ENCODE data around the gene UQCR11.

The UQCR11 gene

DNA sequence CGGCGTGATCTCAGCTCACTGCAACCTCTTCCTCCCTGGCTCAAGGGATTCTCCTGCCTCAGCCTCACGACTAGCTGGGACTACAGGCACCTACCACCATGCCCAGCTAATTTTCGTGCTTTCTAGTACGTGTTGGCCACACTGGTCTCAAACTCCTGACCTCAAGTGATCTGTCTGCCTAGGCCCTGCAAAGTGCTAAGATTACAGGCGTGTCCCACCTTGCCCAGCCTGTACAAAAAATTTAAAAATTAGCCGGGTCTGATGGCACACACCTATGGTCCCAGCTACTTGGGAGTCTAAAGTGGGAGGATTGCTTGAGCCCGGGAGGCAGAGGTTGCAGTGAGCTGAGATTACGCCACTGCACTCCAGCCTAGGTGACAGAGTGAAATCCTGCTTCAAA lies 32.5 kb downstream of the UQCR11 start:
- peak overlapping the region; percentile 33; the same call in 1 of the 2 replicates for H3K27ac ChIP-seq

DNA sequence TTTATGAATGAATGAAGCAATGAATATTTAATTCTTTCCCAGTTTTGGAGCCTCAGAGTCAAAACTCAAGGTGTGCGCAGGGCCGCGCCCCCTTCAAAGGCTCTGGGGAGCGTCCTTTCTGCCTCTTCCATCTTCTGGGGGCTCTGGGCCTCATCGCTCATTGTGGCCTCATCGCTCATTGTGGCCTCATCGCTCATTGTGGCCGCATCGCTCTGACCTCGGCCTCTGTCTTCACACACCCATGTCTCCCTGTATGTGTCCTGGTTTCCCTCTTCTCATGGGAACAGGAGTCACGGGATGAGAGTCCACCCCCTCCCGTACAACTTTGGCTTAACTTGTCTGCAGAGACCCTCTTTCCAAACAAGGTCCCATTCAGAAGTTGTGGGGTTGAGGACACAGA lies 33.9 kb downstream of the UQCR11 start:
- TF ChIP-seq, protein P1, sequence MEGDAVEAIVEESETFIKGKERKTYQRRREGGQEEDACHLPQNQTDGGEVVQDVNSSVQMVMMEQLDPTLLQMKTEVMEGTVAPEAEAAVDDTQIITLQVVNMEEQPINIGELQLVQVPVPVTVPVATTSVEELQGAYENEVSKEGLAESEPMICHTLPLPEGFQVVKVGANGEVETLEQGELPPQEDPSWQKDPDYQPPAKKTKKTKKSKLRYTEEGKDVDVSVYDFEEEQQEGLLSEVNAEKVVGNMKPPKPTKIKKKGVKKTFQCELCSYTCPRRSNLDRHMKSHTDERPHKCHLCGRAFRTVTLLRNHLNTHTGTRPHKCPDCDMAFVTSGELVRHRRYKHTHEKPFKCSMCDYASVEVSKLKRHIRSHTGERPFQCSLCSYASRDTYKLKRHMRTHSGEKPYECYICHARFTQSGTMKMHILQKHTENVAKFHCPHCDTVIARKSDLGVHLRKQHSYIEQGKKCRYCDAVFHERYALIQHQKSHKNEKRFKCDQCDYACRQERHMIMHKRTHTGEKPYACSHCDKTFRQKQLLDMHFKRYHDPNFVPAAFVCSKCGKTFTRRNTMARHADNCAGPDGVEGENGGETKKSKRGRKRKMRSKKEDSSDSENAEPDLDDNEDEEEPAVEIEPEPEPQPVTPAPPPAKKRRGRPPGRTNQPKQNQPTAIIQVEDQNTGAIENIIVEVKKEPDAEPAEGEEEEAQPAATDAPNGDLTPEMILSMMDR (IDR thresholded peaks at IDR 0.05): no peak
- no peak for TF ChIP-seq ZFX (IDR thresholded peaks at IDR 0.05; ENCODE audit: borderline replicate concordance)
- H3K27ac ChIP-seq: no peak overlapping the region

More for the DNA sequence above, 32.5 kb downstream of the UQCR11 start:
- TF ChIP-seq ZFX (IDR thresholded peaks at IDR 0.05; ENCODE audit: borderline replicate concordance): no peak
- TF ChIP-seq, protein P1 (IDR thresholded peaks at IDR 0.05): no peak

DNA sequence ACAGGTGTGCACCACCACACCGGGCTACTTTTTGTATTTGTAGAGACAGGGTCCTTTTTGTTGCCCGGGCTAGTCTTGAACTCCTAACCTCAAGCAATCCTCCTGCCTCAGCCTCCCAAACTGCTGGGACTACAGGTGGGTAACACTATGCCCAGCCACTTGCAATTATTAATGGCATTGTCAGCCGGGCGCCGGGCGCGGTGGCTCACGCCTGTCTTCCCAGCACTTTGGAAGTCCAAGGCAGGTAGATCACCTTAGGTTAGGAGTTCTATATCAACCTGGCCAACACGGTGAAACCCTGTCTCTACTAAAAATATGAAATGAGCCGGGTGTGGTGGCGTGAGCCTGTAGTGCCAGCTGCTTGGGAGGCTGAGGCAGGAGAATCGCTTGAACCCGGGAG lies 34.4 kb downstream of the UQCR11 start:
- TF ChIP-seq, protein P1 (IDR thresholded peaks at IDR 0.05): no peak
- TF ChIP-seq ZFX (IDR thresholded peaks at IDR 0.05; ENCODE audit: borderline replicate concordance): no peak
- no peak overlapping the region for H3K27ac ChIP-seq

DNA sequence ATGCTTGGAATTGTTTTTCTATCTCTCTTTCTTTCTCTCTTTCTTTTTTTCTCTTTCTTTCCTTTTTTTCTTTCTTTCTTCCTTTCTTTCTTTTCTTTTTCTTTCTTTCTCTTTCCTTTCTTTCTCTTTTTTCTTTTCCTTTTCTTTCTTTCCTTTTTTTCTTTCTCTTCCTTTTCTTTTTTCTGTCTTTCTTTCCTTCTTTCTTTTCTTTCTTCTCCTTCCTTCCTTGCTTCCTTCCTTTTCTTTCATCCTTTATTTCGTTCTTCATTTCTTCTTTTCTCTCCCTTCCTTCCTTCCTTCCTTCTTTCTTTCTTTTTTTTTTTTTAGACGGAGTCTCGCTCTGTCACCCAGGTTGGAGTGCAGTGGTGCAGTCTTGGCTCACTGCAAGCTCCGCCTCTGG lies 35.3 kb downstream of the UQCR11 start:
- no peak overlapping the region for H3K27ac ChIP-seq
- TF ChIP-seq, protein P1 (IDR thresholded peaks at IDR 0.05): no peak
- no peak for TF ChIP-seq ZFX (IDR thresholded peaks at IDR 0.05; ENCODE audit: borderline replicate concordance)

DNA sequence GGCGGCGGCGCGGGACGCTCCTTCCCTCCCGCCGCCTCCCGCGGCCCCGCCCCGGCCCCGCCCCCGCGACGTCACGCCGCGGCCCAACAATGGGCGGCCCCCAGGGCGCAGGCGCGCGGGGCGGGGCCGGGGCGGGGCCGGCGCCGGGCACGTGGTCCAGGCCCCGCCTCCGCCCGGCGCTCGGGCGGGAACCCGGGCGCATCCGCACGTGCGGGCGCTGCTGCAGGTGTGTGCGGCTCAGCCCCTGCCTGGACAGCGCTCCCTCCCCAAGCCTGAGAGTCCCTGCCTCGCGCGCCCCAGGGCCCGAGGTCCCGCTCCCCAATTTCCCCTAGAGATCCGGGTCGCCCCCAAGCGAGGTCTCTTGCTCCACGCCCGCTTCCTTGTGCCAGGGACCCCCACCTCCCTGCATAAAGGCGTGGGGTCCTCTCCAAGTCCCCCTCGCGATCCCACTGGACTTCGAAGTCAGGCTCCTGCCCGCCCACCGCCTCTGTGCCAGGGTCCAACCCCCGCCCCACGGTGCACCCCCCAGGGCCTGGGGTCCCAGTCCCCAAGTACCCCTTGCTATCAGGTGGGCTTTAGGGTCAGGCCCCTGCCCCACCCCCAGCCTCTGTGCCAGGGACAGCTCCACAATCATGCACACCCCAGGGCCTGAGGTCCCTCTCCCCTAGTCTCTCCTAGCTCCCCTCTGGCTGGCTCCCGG lies 36.8 kb downstream of the UQCR11 start, which contains the start of gene MEX3D:
Gene MEX3D (minus strand): TSS at position 6 of the 700 bp plus-strand sequence. CDS start 267 bp downstream, outside the sequence.
- TF ChIP-seq, protein P1 (IDR thresholded peaks at IDR 0.05): no peak
- TF ChIP-seq ZFX (IDR thresholded peaks at IDR 0.05; ENCODE audit: borderline replicate concordance): no peak
- peak within 1 kb of the TSS; percentile 71 for H3K27ac ChIP-seq

DNA sequence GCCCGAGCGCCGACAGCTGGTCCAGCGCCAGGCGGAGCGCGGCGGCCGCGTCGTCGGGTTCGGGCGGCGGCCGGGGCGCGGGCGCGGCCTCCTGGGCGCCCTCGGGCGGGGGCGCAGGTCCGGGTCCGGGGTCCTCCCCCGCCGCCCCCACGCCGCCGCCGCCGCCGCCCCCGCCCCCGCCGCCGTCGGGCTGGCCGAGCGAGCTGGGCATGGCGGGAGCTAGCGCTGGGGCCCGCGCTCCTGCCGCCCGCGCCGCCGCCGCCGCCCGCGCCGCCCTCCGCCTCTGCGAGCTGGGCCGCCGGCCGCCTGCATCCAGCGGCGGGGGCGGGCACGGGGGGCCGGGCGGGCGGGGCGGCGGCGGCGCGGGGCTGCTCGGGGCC lies 37.4 kb downstream of the UQCR11 start:
- TF ChIP-seq, protein P1 (IDR thresholded peaks at IDR 0.05): no peak
- peak overlapping the region; percentile 71 for H3K27ac ChIP-seq

DNA sequence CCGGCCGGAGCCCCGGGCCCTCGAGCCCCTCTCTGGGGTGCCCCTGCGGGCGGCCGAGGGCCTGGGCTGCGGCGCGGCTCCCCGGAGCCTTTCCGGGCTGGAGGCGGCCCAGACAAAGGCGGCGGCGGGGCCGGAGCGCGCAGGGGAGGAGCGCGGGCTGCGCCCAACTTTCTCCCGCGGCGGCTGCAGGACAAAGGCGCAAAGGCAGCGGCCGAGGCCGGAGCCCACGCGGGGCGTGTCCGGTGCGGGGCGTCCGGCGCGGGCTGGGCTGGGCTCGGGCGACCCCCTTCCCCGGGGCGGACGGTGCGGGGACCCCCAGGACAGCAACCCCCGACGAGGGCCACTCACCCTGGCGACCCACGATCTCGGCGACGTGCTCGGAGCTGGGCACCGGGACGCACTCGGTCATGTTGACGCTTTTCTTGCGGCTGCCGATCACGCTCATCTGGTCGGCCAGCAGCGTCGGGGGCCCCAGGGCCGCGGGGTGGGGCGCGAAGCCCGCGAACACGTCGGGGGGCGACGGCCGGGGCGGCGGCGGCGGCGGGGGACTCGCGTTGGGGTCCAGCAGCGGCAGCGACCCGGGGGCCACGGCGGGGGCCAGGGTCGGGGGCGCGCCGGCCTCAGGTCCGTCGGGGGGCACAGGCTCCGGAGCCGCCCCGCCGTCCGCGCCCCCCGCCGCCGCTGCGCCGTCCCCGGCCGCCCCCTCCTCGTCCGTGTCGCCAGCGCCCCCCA lies 38.0 kb downstream of the UQCR11 start:
- TF ChIP-seq, protein P1 (IDR thresholded peaks at IDR 0.05): no peak
- TF ChIP-seq ZFX (IDR thresholded peaks at IDR 0.05; ENCODE audit: borderline replicate concordance): no peak
- H3K27ac ChIP-seq: peak overlapping the region; percentile 71

Data from 22Rv1 (cell line).